ENCODE data around the gene TRIP10.
"Not testable (repeated sequence)": the region's sequence is repeated elsewhere in the genome, so short reads cannot be mapped to it uniquely, and the experiment has no call there.

The TRIP10 gene

GRCh38 chr19:6774821-6775707, 35.6 kb downstream of the TRIP10 start:
- Histone ChIP-seq H3K4me1 (ENCODE audit: control insufficient read depth, insufficient read depth, low read length) (no peaks in the 10 kb centered on the region), H3K27me3 (ENCODE audit: control insufficient read depth, insufficient read depth, low read length) (no peaks in the 10 kb centered on the region), H3K9ac (ENCODE audit: low read length) (no peak overlapping the region), H3K27ac (ENCODE audit: low read depth, low read length) (no peak overlapping the region), H3K36me3 (ENCODE audit: control insufficient read depth, insufficient read depth, low read length) (no peaks in the 10 kb centered on the region), H3K4me3 (ENCODE audit: low read length) (no peak overlapping the region)

- not testable (repeated sequence) for H3K9ac ChIP-seq (ENCODE audit: low read length); H3K4me3 ChIP-seq (ENCODE audit: low read length); H3K27me3 ChIP-seq (ENCODE audit: control insufficient read depth, insufficient read depth, low read length); H3K27ac ChIP-seq (ENCODE audit: low read depth, low read length); H3K36me3 ChIP-seq (ENCODE audit: control insufficient read depth, insufficient read depth, low read length); H3K4me1 ChIP-seq (ENCODE audit: control insufficient read depth, insufficient read depth, low read length)
These were observed 36.6 kb downstream of the TRIP10 start for GRCh38 chr19:6776045-6776444.

GRCh38 chr19:6776999-6777398, 37.5 kb downstream of the TRIP10 start:
- no peak overlapping the region for H3K9ac ChIP-seq (ENCODE audit: low read length)
- H3K36me3 ChIP-seq (ENCODE audit: control insufficient read depth, insufficient read depth, low read length): no peaks in the 10 kb centered on the region
- H3K27ac ChIP-seq (ENCODE audit: low read depth, low read length): no peak overlapping the region
- H3K4me3 ChIP-seq (ENCODE audit: low read length): no peak overlapping the region
- H3K4me1 ChIP-seq (ENCODE audit: control insufficient read depth, insufficient read depth, low read length): no peaks in the 10 kb centered on the region
- no peaks in the 10 kb centered on the region for H3K27me3 ChIP-seq (ENCODE audit: control insufficient read depth, insufficient read depth, low read length)

GRCh38 chr19:6777434-6777833, 38.0 kb downstream of the TRIP10 start:
- Histone ChIP-seq H3K36me3 (ENCODE audit: control insufficient read depth, insufficient read depth, low read length) (no peaks in the 10 kb centered on the region), H3K27me3 (ENCODE audit: control insufficient read depth, insufficient read depth, low read length) (no peaks in the 10 kb centered on the region), H3K4me1 (ENCODE audit: control insufficient read depth, insufficient read depth, low read length) (no peaks in the 10 kb centered on the region), H3K4me3 (ENCODE audit: low read length) (no peak overlapping the region), H3K27ac (ENCODE audit: low read depth, low read length) (no peak overlapping the region), H3K9ac (ENCODE audit: low read length) (no peak overlapping the region)

- Histone ChIP-seq H3K36me3 (ENCODE audit: control insufficient read depth, insufficient read depth, low read length) (no peaks in the 10 kb centered on the region), H3K27me3 (ENCODE audit: control insufficient read depth, insufficient read depth, low read length) (no peaks in the 10 kb centered on the region), H3K4me3 (ENCODE audit: low read length) (no peak overlapping the region), H3K9ac (ENCODE audit: low read length) (no peak overlapping the region), H3K27ac (ENCODE audit: low read depth, low read length) (no peak overlapping the region), H3K4me1 (ENCODE audit: control insufficient read depth, insufficient read depth, low read length) (no peaks in the 10 kb centered on the region)
These were observed 38.9 kb downstream of the TRIP10 start for GRCh38 chr19:6778386-6778785.

- Histone ChIP-seq H3K27me3 (ENCODE audit: control insufficient read depth, insufficient read depth, low read length) (no peaks in the 10 kb centered on the region), H3K36me3 (ENCODE audit: control insufficient read depth, insufficient read depth, low read length) (no peaks in the 10 kb centered on the region), H3K4me3 (ENCODE audit: low read length) (no peak overlapping the region), H3K9ac (ENCODE audit: low read length) (no peak overlapping the region), H3K27ac (ENCODE audit: low read depth, low read length) (no peak overlapping the region), H3K4me1 (ENCODE audit: control insufficient read depth, insufficient read depth, low read length) (no peaks in the 10 kb centered on the region)
These were observed 39.7 kb downstream of the TRIP10 start for GRCh38 chr19:6779206-6779605.

- no peaks in the 10 kb centered on the region for H3K27me3 ChIP-seq (ENCODE audit: control insufficient read depth, insufficient read depth, low read length)
- no peak overlapping the region for H3K9ac ChIP-seq (ENCODE audit: low read length)
- no peak overlapping the region for H3K27ac ChIP-seq (ENCODE audit: low read depth, low read length)
- no peaks in the 10 kb centered on the region for H3K4me1 ChIP-seq (ENCODE audit: control insufficient read depth, insufficient read depth, low read length)
- no peaks in the 10 kb centered on the region for H3K36me3 ChIP-seq (ENCODE audit: control insufficient read depth, insufficient read depth, low read length)
- no peak overlapping the region for H3K4me3 ChIP-seq (ENCODE audit: low read length)
These were observed 47.9 kb downstream of the TRIP10 start for GRCh38 chr19:6787393-6787792.

- no peaks in the 10 kb centered on the region for H3K36me3 ChIP-seq (ENCODE audit: control insufficient read depth, insufficient read depth, low read length)
- no peaks in the 10 kb centered on the region for H3K4me1 ChIP-seq (ENCODE audit: control insufficient read depth, insufficient read depth, low read length)
- no peaks in the 10 kb centered on the region for H3K27me3 ChIP-seq (ENCODE audit: control insufficient read depth, insufficient read depth, low read length)
- no peak overlapping the region for H3K27ac ChIP-seq (ENCODE audit: low read depth, low read length)
- H3K4me3 ChIP-seq (ENCODE audit: low read length): no peak overlapping the region
- H3K9ac ChIP-seq (ENCODE audit: low read length): no peak overlapping the region
These were observed 49.4 kb downstream of the TRIP10 start for GRCh38 chr19:6788896-6789295.

- no peaks in the 10 kb centered on the region for H3K4me1 ChIP-seq (ENCODE audit: control insufficient read depth, insufficient read depth, low read length)
- no peak overlapping the region for H3K27ac ChIP-seq (ENCODE audit: low read depth, low read length)
- H3K27me3 ChIP-seq (ENCODE audit: control insufficient read depth, insufficient read depth, low read length): no peaks in the 10 kb centered on the region
- no peaks in the 10 kb centered on the region for H3K36me3 ChIP-seq (ENCODE audit: control insufficient read depth, insufficient read depth, low read length)
- no peak overlapping the region for H3K4me3 ChIP-seq (ENCODE audit: low read length)
- H3K9ac ChIP-seq (ENCODE audit: low read length): no peak overlapping the region
These were observed 51.0 kb downstream of the TRIP10 start for GRCh38 chr19:6790194-6791128.

- Histone ChIP-seq H3K9ac (ENCODE audit: low read length) (no peak overlapping the region), H3K4me3 (ENCODE audit: low read length) (no peak overlapping the region), H3K4me1 (ENCODE audit: control insufficient read depth, insufficient read depth, low read length) (no peaks in the 10 kb centered on the region), H3K27ac (ENCODE audit: low read depth, low read length) (no peak overlapping the region), H3K36me3 (ENCODE audit: control insufficient read depth, insufficient read depth, low read length) (no peaks in the 10 kb centered on the region), H3K27me3 (ENCODE audit: control insufficient read depth, insufficient read depth, low read length) (no peaks in the 10 kb centered on the region)
These were observed 51.8 kb downstream of the TRIP10 start for GRCh38 chr19:6791237-6791636.

- Histone ChIP-seq H3K4me3 (ENCODE audit: low read length) (no peak overlapping the region), H3K4me1 (ENCODE audit: control insufficient read depth, insufficient read depth, low read length) (no peaks in the 10 kb centered on the region), H3K36me3 (ENCODE audit: control insufficient read depth, insufficient read depth, low read length) (no peaks in the 10 kb centered on the region), H3K27me3 (ENCODE audit: control insufficient read depth, insufficient read depth, low read length) (no peaks in the 10 kb centered on the region), H3K9ac (ENCODE audit: low read length) (no peak overlapping the region), H3K27ac (ENCODE audit: low read depth, low read length) (no peak overlapping the region)
These were observed 53.9 kb downstream of the TRIP10 start for GRCh38 chr19:6793411-6793810.

- Histone ChIP-seq H3K4me3 (ENCODE audit: low read length) (no peak overlapping the region), H3K27me3 (ENCODE audit: control insufficient read depth, insufficient read depth, low read length) (no peaks in the 10 kb centered on the region), H3K36me3 (ENCODE audit: control insufficient read depth, insufficient read depth, low read length) (no peaks in the 10 kb centered on the region), H3K9ac (ENCODE audit: low read length) (no peak overlapping the region), H3K4me1 (ENCODE audit: control insufficient read depth, insufficient read depth, low read length) (no peaks in the 10 kb centered on the region), H3K27ac (ENCODE audit: low read depth, low read length) (no peak overlapping the region)
These were observed 54.5 kb downstream of the TRIP10 start for GRCh38 chr19:6793973-6794372.
